NCI-H1417 (cell line): ENCODE data around the gene PUS3.

ENCODE experiments used
- DNase-seq, 3 experiments: peaks; one replicate each; lab custom pipeline; 2025; lab: John Stamatoyannopoulos, UW

The PUS3 gene, protein sequence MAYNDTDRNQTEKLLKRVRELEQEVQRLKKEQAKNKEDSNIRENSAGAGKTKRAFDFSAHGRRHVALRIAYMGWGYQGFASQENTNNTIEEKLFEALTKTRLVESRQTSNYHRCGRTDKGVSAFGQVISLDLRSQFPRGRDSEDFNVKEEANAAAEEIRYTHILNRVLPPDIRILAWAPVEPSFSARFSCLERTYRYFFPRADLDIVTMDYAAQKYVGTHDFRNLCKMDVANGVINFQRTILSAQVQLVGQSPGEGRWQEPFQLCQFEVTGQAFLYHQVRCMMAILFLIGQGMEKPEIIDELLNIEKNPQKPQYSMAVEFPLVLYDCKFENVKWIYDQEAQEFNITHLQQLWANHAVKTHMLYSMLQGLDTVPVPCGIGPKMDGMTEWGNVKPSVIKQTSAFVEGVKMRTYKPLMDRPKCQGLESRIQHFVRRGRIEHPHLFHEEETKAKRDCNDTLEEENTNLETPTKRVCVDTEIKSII

DNA sequence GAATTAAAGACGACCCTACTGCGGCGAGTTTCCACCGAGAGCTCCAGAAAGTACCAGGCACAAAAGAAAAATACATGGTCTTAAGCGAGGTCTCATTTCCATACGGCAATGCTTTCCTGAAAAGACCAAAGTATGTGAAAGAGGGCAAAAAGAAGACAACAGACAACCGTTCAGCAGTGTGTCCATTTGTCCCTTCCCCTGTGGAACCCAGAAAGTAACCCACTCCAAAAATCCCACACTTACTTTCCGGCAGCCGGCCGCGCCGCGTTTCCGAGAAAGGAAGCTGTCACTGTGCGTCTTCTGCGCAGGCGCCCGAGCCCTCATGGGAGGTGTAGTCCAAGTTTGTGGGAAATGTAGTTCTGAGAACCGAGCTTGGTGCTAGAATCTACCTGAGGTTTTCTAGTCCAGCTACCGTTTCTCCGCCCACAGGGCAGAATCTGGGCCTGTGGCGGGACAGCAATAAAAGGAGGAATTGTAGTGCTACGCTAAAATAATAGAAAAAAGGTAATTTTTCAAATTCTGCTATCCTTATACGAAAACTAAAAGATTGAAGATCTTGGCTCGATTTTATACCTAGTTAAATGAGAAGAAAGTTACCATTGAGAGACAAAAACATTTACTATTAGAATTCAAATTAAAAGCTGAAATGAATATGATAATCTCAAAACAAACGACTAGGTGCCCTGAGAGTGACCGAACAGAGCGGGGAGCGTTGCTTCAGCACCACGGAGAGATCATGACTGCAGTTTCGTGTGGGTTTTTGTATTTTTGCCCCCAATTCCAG is at the start of gene PUS3:
Gene PUS3 (minus strand): TSS at position 280 of the 784 bp plus-strand sequence. CDS start 6,922 bp downstream, outside the sequence.
- DNase-seq, result peak; percentile 89 to 96 (median 91)

DNA sequence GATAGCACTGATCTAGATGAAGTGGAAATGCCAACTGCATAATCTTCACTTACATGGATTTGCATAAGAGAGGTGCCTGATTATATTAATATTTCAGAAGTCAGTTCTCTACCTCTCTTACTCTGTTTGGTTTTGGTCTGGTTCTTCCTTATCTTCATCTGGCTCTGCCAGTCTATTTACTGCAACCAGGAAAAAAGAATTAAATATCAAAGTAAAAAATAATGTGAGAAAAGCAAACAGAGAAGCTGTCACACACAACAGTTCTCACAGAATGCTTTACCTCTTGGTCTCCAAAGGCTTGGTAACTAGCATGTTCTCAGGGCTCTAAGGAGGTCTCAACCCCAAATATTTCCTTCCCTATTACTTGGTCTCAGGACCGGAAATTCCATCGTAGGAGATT is 49.6 kb upstream of the PUS3 start:
- no peak for DNase-seq

DNA sequence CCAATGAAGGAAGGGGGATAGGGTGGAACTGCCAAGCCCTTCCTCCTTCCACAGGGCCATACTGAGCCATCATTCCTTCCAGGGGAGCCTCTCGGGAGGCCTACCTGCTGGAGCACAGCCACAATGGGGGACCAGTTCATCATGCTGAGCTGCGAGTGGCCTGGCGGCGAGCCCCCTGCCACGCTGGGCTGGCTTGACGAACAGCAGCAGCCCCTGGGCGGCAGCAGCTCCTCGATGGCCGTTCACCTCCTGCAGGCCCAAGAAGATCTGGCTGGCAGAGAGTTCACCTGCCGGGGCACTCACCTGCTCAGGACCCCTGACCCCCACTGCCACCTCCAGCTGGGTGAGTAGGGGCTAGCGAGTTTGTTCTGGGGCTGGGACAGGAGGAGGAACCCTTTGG is 48.7 kb upstream of the PUS3 start:
- DNase-seq, result no peak

DNA sequence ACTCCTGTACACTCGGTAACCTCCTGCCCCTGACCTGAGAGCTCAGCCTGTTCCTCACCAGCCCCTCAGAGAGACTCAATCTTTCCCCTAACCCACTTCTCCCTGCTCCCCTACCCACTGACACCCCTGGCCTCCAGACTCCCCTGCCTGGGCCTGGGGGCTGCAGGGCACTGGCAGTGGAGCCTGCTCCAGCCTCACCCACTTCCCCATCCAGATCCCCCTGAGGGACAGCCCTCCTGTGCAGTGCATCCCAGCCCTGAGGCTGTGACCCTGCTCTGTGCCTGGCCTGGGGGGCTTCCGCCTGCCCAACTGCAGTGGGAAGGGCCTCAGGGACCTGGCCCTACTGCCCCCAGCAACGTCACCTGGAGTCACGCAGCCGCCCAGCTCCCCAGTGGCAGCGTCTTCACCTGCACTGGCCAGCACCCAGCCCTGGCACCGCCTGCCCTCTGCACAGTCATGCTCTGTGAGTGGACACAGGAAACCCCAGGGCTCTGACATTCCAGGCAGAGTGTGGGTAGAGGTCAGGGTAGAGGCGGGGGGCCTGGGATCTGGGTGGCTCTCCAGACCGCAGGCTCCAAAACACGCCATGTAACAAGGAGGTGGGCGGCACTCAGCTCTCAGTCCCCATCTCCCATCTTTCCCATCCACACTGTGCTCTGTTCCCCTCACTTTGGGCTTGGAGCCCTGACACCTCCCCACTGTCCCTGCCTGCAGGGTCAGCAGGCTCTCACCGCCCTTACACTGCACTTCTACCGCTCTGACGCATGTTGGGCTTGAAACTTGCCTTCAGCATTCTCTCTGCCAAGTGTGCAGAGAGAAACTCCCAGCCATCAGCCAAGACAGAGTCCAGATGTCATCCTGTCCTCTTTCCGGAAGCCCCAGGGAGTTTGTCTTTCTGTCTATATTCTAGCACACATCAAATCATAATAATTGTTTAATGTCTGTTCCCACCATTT is 48.0 kb upstream of the PUS3 start:
- DNase-seq, result no peak

DNA sequence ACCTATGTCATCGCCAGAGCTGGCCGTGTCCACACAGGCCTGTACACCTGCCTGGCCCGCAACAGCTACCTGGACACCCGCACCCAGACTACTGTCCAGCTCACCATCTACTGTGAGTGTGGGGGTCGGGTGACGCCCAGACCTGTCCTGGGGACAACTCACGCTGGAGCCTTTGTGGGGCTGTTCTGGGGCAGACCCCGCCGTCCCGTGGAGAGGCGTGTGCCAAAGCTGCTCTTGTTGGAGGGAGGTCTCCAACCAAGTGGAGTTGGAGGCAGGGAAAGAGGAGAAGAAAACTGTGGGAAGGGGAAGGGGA is 47.1 kb upstream of the PUS3 start:
- no peak for DNase-seq

DNA sequence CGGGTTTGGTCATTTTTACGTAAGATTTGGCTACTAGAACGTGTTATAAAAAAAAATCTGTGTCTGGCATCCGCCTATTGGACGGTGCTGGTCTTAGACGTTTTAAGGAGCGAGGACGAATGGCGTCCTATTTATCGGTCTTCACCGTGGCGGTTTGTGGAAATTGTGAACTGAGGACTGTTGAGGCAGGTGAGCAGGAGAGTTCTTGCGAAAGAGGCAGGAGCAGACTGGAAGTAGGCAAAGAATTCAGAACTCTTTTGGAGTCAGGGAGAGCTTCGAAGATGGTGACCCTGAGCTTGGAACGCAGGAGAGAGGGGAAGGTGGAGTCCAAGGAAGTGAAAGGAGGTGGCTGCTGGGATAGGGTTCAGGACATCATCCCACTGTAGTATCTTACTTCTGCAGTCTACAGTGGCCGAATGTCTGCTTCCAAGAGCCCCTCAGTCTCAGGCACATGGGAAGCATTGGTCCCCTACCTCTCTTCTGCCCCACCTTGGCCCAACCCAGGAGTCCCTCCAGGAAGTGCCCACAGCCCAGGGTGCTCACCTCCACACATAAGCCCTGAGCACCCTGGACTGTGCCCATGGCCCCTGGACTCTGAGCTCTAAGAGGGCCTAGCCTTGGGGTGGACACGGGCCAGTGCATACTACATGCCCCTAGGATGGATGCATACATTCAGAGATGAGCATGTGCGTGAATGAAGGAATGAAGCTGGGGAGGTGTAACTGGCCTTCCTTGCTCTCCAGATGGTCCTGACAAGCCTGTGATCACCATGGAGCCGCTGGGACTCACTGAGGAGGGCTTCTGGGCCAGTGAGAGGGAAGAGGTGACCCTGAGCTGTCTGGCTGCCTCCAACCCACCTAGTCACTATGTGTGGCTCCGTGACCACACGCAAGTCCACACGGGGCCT is 46.5 kb upstream of the PUS3 start:
- DNase-seq, result no peak

DNA sequence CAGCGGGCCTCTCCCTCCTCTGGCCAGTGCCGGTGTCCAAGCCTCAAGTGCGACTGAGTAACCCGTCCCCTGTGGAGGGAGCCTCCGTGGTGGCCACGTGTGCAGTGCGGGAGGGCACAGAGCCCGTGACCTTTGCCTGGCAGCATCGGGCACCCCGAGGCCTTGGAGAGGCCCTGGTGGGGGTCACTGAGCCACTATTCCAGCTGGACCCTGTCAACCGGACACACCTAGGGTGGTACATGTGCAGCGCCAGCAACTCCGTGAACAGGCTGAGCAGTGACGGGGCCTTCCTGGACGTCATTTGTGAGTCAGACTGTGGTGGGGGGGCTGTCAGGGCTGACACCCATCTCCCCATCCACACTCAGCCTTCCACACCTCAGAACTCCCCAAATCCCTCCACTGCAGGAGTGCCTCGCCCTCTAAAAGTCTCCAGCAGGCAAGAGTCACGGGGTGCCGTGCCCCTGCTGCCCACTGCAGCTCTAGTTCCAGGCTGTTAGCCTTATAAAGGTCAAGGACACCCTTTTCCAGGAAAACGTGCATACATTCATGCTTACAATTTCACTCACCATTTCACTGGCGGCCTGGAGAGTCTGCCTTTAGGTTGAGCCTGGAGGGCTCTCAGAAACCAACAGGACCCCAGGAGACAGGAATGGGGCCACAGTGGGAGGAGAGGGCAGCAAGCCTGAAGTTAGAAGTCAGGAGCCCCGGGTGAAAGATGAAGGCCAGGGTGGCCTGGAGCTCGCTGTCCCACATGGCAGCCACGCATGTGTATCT is 45.5 kb upstream of the PUS3 start:
- no peak for DNase-seq

DNA sequence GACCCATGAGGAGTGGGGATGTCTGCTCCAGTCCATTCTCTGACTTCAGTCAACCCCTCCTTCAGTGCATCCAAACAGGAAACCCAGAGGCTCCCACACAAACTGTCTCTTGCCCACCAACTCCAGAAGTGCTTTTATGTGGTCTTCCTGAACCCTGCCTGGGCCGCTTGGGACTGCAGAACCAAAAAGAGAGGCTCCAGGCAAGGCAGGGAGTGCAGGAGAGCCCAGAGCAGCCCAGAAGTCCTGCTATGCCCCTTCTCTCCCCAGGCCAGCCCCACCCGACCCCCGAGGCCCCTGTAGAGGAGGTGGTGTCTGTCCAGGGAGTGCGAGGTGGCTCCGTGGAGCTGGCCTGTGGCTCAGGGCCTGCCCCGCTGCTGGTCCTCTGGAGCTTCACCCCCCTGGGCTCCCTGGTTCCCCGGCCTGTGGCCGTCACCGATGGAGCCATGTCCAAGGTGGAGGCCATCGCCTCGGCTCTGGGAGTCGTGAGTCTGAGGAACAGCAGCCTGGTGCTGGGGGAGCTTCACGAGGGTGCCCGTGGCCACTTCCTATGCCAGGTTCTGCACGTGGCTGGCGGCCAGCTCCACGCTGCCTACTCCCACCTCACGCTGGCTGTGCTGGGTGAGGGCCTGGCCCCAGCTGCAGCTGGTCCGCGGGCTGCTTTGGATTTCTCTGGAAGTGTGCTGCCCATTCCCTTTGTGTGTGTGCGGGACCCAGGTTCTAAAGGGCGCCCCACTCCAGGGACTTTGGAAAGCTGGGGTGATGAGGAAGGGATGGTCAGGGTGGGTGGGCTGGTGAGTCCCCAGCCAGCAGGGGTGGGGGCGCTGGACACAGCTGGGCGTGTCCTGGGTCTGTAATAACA is 44.6 kb upstream of the PUS3 start:
- no peak for DNase-seq

DNA sequence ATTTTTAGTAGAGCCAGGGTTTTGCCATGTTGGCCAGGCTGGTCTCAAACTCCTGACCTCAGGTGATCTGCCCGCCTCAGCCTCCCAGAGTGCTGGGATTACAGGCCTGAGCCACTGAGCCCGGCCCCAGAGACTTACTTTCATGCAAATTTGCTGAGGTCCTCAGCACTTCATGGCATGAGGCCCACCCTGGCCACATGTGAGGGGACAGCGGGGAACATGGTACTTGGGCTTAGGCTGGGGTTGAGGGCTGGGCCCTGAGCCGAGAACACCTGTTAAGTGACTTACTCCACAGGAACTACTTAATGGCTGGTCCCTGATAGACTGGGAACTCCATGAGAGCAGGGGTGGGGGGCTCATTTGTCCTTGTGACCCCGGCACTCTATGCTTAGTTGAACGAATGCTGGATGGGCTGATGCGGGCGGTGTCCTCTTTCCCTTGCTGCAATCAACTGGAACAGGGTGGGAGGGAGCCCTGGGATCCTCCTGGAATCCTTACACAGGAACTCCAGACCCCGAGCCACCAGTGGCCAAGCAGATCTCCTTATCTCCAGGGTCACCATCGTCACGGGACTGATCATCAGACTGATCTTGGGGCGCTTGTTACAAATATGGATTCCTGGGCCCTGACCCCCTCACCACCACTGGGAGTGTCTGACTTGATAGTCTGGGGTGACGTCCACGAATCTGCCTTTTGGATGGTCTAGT is 43.9 kb upstream of the PUS3 start:
- no peak for DNase-seq

DNA sequence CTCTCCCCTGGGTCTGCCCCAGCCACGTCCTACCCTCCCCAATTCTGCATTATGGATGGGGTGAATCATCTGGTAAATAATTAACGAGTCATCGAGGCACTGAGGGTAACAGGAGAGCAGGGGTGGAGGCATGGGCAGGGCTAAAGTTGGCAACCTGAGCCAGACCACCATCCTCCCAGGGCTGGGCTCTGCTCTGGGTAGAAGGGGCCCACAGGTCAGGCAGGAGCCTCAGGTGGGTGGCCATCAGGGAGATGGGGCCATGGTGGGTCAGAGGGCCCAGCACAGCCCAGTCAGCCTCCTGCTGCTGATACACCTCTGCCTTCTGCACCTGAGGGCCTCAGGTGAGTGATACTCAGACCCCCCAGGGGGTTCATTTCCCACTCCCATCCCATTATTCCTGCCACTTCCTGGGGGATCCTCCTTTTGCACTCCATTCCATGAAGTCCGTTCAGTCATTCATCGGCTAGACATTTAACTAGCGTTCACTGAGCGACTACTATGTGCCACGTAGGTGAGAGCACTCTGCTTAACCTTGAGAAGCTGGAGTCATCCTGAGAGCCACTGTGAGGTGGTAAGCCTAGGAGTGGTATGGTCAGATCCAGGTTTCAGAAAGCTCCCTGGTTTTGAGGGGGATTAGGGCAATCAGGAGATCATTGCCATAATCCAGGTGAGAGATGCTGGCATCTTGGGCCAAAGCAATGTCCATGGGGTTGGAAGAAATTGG is 43.0 kb upstream of the PUS3 start, which contains the start of gene VSIG10L2:
Gene VSIG10L2 (plus strand): TSS at position 248 of the 724 bp plus-strand sequence. CDS start 12 bp downstream, at position 260.
- DNase-seq, result no peak

DNA sequence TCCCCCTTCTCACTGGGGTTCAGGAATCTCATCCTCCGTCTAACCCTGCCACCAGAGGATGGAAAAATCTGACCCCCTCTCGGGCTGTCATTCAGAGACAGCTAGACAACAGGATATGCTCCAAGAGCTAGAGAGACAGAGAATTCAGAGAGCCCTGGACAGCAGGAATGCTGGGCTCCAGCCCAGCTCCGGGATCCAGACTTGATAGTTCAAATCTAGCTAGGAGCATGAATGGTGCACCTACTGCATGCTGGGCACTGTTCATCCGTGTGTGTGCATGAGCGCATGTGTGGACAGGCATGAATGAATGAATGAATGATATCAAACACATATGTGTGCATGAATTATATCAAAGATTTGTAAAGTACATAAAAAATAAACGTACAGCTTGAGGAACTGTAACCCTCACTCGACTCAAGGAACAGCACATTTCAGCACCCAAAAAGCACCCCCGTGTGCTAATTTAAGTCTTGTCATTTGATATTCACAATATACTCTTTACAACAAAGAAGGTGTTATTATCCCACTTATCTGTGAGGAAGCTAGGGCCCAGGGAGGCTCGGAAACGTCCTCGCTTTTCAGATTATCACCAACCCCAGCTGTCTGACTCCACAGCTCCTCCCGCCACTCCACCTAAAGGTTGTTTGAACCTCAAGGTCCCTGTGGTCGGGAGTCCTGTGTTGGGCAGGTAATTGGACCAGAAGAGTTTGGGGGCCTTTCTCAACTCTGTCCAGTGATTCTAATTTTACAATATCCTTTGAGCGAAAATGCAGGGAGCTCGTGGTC is 42.2 kb upstream of the PUS3 start:
- DNase-seq, result peak in 1 of 3 experiments; percentile 17

DNA sequence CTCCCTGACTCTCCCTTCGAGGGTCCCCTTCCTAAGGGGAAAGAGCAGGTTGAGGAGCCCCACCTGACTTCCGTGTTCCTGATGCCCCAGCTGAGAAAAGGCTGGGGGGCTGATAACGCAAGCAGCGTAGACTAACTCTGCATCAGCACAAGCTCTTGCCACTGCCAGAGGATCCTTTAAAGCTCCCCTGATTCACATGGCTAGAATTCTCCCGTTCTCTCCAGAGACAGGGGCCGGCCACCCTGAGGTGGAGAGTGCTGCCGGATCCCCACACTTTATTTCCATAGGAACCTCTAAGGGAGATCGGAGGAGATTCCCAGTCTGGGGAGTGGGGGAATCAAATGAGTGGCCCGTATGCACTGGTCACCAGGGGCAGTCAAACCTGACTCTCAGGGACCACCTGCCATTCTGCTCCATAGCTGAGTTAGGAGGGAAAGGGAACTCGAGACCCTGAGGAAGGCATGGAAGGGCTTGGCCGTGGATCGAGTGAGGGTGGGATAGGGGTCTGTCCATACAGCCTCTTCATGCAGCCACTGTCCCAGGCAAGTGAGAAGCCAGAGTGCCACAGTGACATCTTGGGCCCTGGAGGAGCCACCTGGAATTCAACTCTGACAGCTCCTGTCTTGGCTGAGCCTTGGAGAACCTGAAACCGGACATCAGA is 41.5 kb upstream of the PUS3 start:
- no peak for DNase-seq

DNA sequence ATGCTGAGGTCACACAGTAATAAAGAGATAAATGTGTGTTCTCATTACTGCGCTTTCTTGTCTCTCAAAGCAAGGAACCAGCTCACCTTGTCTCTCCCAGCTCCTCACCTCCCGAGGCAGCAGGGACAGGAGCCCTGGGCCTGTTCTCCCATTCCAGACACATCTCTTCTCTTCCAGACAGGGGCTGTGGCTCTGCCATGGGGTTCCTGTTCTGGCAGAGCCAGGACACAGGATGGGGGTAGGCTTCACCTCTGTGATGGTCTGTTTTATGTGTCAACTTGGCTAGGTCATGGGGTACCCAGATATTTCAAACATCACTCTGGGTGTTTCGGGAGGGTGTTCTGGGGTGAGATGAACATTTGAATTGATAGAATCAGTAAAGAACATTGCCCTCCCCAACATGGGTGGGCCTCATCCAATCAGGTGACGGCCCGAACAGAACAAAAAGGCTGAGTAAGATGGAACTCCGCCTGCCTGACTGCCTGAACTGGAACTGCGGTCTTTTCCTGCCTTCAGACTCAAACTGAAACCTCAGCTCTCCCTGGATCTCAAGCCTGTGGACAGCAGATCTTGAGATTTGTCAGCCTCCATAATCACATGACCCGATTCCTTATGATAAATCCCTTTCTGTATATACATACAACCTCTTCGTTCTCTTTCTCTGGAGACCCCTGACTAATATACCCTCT is 40.8 kb upstream of the PUS3 start:
- no peak for DNase-seq

DNA sequence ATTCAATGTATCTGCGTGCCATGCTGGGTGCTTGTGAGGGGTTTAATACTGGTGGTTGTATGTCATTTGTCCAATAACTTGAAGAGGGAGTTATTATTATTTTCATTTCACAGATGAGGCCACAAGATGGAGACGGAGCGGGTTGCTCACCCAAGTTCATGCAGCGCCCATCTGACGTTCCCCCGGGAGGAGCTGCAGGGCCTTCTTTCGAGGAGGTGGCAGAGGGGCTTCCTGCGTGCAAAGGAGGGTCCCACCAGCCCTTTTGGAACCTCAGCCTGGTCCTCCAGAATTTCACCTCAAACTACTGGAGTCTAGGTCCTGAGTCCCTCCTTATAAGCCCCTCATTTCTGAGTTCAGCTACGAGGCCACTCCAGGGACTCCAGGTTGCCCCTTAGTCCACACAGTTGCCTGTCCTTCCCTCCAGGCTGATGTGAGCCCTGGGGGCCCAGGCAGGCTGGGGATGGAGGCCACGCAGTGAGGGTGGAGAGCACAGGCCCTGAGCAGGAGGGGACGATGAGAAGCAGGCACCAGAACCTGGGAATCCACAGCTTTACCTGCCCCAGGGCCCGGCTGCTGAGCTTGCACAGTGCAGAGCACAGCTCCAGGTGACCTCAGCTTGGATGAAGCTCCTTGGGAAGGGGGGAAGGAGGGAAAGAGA is 39.9 kb upstream of the PUS3 start:
- no peak for DNase-seq
